ENCODE measurements around the gene PPM1H.

The PPM1H gene

DNA sequence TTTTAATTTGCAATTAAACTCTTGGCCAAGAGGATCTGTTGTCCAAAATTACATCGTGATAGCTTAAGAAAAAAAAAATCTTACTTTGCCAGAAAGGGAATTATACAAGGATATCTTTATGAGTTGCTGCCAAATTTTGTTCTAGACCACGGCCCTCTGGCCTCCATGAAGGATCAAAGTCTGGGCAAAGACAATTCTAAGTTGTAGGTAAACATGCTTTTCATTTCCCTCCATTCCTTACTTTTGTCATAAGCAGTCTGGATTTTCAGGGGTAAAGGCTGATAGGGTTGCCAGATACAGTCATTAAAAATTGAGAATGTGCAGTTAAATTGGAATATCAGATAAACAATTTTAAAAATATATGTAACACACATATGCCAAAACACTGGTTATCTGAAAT lies 333.2 kb downstream of the PPM1H start:
- Histone ChIP-seq H3K36me3 (no peaks in the 10 kb centered on the region), H3K4me1 (ENCODE audit: control insufficient read depth in 1 of 2, insufficient read depth in 1 of 2, low read depth in 1 of 2, low read length in 1 of 2) (peaks cover 19 to 22% of the 10 kb centered on the region in 2 experiments), H3K9me3 (no peaks in the 10 kb centered on the region), H3K4me3 (ENCODE audit: low read depth in 1 of 2, low read length in 1 of 2) (peak overlapping the region; percentile 86 to 89), H3K27ac (peak overlapping the region; percentile 91), H3K27me3 (no peaks in the 10 kb centered on the region)
- TF ChIP-seq, protein P1, sequence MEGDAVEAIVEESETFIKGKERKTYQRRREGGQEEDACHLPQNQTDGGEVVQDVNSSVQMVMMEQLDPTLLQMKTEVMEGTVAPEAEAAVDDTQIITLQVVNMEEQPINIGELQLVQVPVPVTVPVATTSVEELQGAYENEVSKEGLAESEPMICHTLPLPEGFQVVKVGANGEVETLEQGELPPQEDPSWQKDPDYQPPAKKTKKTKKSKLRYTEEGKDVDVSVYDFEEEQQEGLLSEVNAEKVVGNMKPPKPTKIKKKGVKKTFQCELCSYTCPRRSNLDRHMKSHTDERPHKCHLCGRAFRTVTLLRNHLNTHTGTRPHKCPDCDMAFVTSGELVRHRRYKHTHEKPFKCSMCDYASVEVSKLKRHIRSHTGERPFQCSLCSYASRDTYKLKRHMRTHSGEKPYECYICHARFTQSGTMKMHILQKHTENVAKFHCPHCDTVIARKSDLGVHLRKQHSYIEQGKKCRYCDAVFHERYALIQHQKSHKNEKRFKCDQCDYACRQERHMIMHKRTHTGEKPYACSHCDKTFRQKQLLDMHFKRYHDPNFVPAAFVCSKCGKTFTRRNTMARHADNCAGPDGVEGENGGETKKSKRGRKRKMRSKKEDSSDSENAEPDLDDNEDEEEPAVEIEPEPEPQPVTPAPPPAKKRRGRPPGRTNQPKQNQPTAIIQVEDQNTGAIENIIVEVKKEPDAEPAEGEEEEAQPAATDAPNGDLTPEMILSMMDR (IDR thresholded peaks at IDR 0.05): no peak

DNA sequence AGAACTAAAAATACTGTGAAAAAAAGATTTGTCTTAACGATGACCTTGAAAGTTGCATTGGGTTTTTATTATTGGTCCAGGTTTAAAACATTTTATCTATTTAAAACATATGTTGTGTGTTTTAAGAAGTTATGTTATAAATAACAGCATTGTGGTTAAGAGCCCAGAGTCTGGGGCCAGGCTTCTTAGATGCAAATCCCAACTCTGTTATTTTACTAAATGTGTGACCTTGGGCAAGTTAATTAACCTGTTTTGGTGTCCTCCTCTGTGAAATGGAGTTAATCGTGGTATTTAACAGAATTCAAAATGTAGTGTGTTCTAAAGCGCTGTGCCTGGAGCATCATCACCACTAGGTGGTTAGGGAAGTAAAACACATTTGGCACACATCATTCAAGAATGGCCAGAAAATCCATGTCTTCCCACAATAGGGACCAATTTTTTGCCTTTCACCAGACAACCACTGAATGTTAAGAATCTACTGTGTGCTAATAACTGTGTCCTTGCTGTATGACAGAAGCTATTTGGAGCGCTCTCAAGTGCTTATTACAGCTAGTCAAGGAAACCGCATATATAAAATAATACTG lies 335.0 kb downstream of the PPM1H start:
- no peak overlapping the region for H3K27ac ChIP-seq
- no peak overlapping the region for H3K4me3 ChIP-seq (ENCODE audit: low read depth in 1 of 2, low read length in 1 of 2)
- TF ChIP-seq, protein P1 (IDR thresholded peaks at IDR 0.05): no peak
- H3K4me1 ChIP-seq (ENCODE audit: control insufficient read depth in 1 of 2, insufficient read depth in 1 of 2, low read depth in 1 of 2, low read length in 1 of 2): peaks cover 19 to 22% of the 10 kb centered on the region in 2 experiments
- no peaks in the 10 kb centered on the region for H3K36me3 ChIP-seq
- no peaks in the 10 kb centered on the region for H3K27me3 ChIP-seq
- H3K9me3 ChIP-seq: no peaks in the 10 kb centered on the region

DNA sequence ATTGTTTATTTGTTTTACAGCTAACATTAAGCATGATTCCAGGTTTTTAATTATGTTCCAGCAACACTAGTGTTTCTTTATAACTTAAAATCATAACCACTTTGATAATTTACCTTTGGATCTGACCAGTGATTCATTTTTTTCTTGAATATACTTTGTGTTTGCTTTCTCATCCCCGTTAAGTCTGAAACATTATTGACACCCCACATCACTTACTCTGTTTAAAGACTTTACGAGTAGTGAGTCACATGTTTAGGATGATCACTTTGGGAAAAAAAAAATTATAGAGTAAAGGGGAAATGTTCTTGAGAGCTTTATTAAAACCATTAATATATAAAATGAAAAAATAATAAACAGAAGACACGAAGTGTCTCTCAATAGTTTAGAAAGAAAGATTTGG lies 336.1 kb downstream of the PPM1H start:
- peaks cover 10 to 11% of the 10 kb centered on the region in 2 experiments for H3K4me1 ChIP-seq (ENCODE audit: control insufficient read depth in 1 of 2, insufficient read depth in 1 of 2, low read depth in 1 of 2, low read length in 1 of 2)
- no peak overlapping the region for H3K27ac ChIP-seq
- no peaks in the 10 kb centered on the region for H3K27me3 ChIP-seq
- H3K9me3 ChIP-seq: no peaks in the 10 kb centered on the region
- H3K4me3 ChIP-seq (ENCODE audit: low read depth in 1 of 2, low read length in 1 of 2): no peak overlapping the region
- TF ChIP-seq, protein P1 (IDR thresholded peaks at IDR 0.05): no peak
- no peaks in the 10 kb centered on the region for H3K36me3 ChIP-seq

DNA sequence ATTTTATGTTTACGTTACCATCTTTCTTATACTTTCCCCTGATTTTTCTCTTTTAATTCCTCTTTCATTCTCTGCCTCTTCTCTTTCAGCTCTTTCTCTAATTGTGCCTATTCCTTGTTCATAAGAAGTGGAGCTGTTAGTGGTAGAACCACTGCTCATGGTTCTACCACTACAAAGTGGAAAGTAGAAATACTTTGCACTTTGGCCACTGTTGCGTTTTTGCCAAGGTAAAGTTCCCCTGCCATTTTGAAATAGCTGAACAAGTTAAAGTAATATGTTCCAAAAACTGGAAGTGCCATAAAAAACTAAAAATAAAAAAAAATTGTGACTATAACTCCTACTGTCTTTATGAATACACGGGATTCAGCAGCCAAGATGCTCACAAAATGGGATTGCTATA lies 337.7 kb downstream of the PPM1H start:
- Histone ChIP-seq H3K27ac (no peak overlapping the region), H3K36me3 (peaks cover 10% of the 10 kb centered on the region), H3K4me3 (ENCODE audit: low read depth in 1 of 2, low read length in 1 of 2) (no peak overlapping the region), H3K4me1 (ENCODE audit: control insufficient read depth in 1 of 2, insufficient read depth in 1 of 2, low read depth in 1 of 2, low read length in 1 of 2) (peaks cover 6 to 7% of the 10 kb centered on the region in 2 experiments), H3K9me3 (no peaks in the 10 kb centered on the region), H3K27me3 (no peaks in the 10 kb centered on the region)
- TF ChIP-seq, protein P1 (IDR thresholded peaks at IDR 0.05): no peak
